ENCODE results near the gene CCDC187. TPM values are rescaled to one million over a fixed set of nuclear protein-coding genes. Genes with fewer than 3 reads are reported as not detected.

CCDC187 gene
- total RNA-seq, 1 experiment from 2014 or later, result 0.11 TPM

- no peaks in the 10 kb centered on the region for H3K27me3 Mint-ChIP-seq (ENCODE audit: insufficient read depth, unreplicated experiment)
- peaks cover 22% of the 10 kb centered on the region for H3K4me1 Mint-ChIP-seq (ENCODE audit: low read depth, unreplicated experiment)
- Histone ChIP-seq H3K4me3 (ENCODE audit: low read depth, low read length) (no peak overlapping the region), H3K27me3 (replicated peaks; ENCODE audit: control insufficient read depth, insufficient read depth, low read length) (no peaks in the 10 kb centered on the region), H3K4me1 (peaks cover 13% of the 10 kb centered on the region), H3K9me3 (no peaks in the 10 kb centered on the region), H3K36me3 (ENCODE audit: control insufficient read depth, insufficient read depth, low read length) (no peaks in the 10 kb centered on the region)
- no peaks in the 10 kb centered on the region for H3K9me3 Mint-ChIP-seq (ENCODE audit: unreplicated experiment)
- TF ChIP-seq CTCF (IDR thresholded peaks at IDR 0.05; ENCODE audit: insufficient read depth in 1 of 2, low read depth in 1 of 2, low read length in 1 of 2, severe bottlenecking in 1 of 2, unreplicated experiment in 1 of 2), result no peak
- DNase-seq, result no peak
- H3K4me3 Mint-ChIP-seq (ENCODE audit: unreplicated experiment), result no peak overlapping the region
- no peak overlapping the region for H3K27ac Mint-ChIP-seq (ENCODE audit: unreplicated experiment)
- POLR2A ChIA-PET, result no interaction called here
- CTCF ChIA-PET, result no interaction called here
- peaks cover 7% of the 10 kb centered on the region for H3K36me3 Mint-ChIP-seq (ENCODE audit: insufficient read depth, unreplicated experiment)
- intact Hi-C loops (cut with micrococcal nuclease; ENCODE audit: unreplicated experiment), result no loop called here
- no TSS peak for BruUV-seq (replicated peaks)
Observed at GRCh38 chr9:136247551-136247916, 56.4 kb downstream of the CCDC187 start.

GRCh38 chr9:136246849-136247550 is 56.9 kb downstream of the CCDC187 start:
- CTCF ChIA-PET, result no interaction called here
- peaks cover 22% of the 10 kb centered on the region for H3K4me1 Mint-ChIP-seq (ENCODE audit: low read depth, unreplicated experiment)
- H3K27ac Mint-ChIP-seq (ENCODE audit: unreplicated experiment), result no peak overlapping the region

More at GRCh38 chr9:136246849-136247550, 56.9 kb downstream of the CCDC187 start:
- H3K9me3 ChIP-seq, result no peaks in the 10 kb centered on the region
- no peaks in the 10 kb centered on the region for H3K36me3 ChIP-seq (ENCODE audit: control insufficient read depth, insufficient read depth, low read length)
- Mint-ChIP-seq H3K36me3 (ENCODE audit: insufficient read depth, unreplicated experiment) (peaks cover 7% of the 10 kb centered on the region), H3K4me3 (ENCODE audit: unreplicated experiment) (no peak overlapping the region), H3K27me3 (ENCODE audit: insufficient read depth, unreplicated experiment) (no peaks in the 10 kb centered on the region), H3K9me3 (ENCODE audit: unreplicated experiment) (no peaks in the 10 kb centered on the region)
- no TSS peak for BruUV-seq (replicated peaks)
- H3K27me3 ChIP-seq (replicated peaks; ENCODE audit: control insufficient read depth, insufficient read depth, low read length), result no peaks in the 10 kb centered on the region
- H3K4me1 ChIP-seq, result peaks cover 13% of the 10 kb centered on the region
- POLR2A ChIA-PET, result no interaction called here
- H3K4me3 ChIP-seq (ENCODE audit: low read depth, low read length), result no peak overlapping the region
- intact Hi-C loops (cut with micrococcal nuclease; ENCODE audit: unreplicated experiment), result no loop called here
- DNase-seq, result no peak
- no peak for TF ChIP-seq CTCF (IDR thresholded peaks at IDR 0.05; ENCODE audit: insufficient read depth in 1 of 2, low read depth in 1 of 2, low read length in 1 of 2, severe bottlenecking in 1 of 2, unreplicated experiment in 1 of 2)
